ENCODE results near the gene MT1H. TPM values are rescaled to one million over a fixed set of nuclear protein-coding genes. Genes with fewer than 3 reads are reported as not detected.
"Not testable (repeated sequence)": the region's sequence is repeated elsewhere in the genome, so short reads cannot be mapped to it uniquely, and the experiment has no call there.

Gene MT1H
- total RNA-seq, 1 donor from 2014 or later: not detected

- no peak for DNase-seq
Measured at GRCh38 chr16:56684926-56685590, 15.4 kb downstream of the MT1H start.

- DNase-seq: no peak
Measured at GRCh38 chr16:56686758-56687157, 17.1 kb downstream of the MT1H start.

- DNase-seq: no peak
Measured at GRCh38 chr16:56688762-56689161, 19.1 kb downstream of the MT1H start.

- no peak for DNase-seq
Measured at GRCh38 chr16:56689171-56689570, 19.6 kb downstream of the MT1H start.

- DNase-seq: no peak
Measured at GRCh38 chr16:56690420-56691122, 21.0 kb downstream of the MT1H start.

- DNase-seq: no peak
Measured at GRCh38 chr16:56691885-56692284, 22.3 kb downstream of the MT1H start.

GRCh38 chr16:56695246-56695645 lies 25.6 kb downstream of the MT1H start:
- no peak for DNase-seq

GRCh38 chr16:56697456-56698155 lies 28.0 kb downstream of the MT1H start:
- no peak for DNase-seq

- DNase-seq: no peak
Measured at GRCh38 chr16:56700195-56700594, 30.6 kb downstream of the MT1H start.

- DNase-seq: no peak
Measured at GRCh38 chr16:56700631-56701030, 31.0 kb downstream of the MT1H start.

- DNase-seq: no peak
Measured at GRCh38 chr16:56701534-56701933, 31.9 kb downstream of the MT1H start.

GRCh38 chr16:56702836-56703235 lies 33.2 kb downstream of the MT1H start:
- DNase-seq: no peak

GRCh38 chr16:56708525-56709442 lies 39.2 kb downstream of the MT1H start:
- peak; percentile 50 for DNase-seq

GRCh38 chr16:56709443-56710040 lies 39.9 kb downstream of the MT1H start:
- no peak for DNase-seq

GRCh38 chr16:56710181-56710737 lies 40.6 kb downstream of the MT1H start:
- no peak for DNase-seq

GRCh38 chr16:56711862-56712261 lies 42.2 kb downstream of the MT1H start:
- no peak for DNase-seq

GRCh38 chr16:56713794-56714193 lies 44.2 kb downstream of the MT1H start:
- DNase-seq: no peak

GRCh38 chr16:56715126-56715525 lies 45.5 kb downstream of the MT1H start:
- DNase-seq: no peak

- no peak for DNase-seq
Measured at GRCh38 chr16:56716761-56717160, 47.1 kb downstream of the MT1H start.

GRCh38 chr16:56717532-56717931 lies 47.9 kb downstream of the MT1H start:
- DNase-seq: not testable (repeated sequence)
